Mesodermal cell (in vitro differentiated cells): ENCODE data around the gene MINPP1. TPM values are rescaled to one million over a fixed set of nuclear protein-coding genes. Genes with fewer than 3 reads are reported as not detected.
"Not testable (repeated sequence)": the region's sequence is repeated elsewhere in the genome, so short reads cannot be mapped to it uniquely, and the experiment has no call there.

Experiments used
- H3K27ac ChIP-seq: 2 replicates; pipeline ENCODE4 v1.7.0; 2013; ENCODE audit warnings: mild to moderate bottlenecking, low read depth, low read length, moderate library complexity; ENCODE audit not compliant: severe bottlenecking
- H3K36me3 ChIP-seq: 2 replicates; pipeline ENCODE4 v1.7.1; 2013; ENCODE audit warnings: mild to moderate bottlenecking, low read length, moderate library complexity; ENCODE audit not compliant: control insufficient read depth, insufficient read depth
- H3K4me1 ChIP-seq: one replicate; pipeline ENCODE4 v1.7.1; 2013; ENCODE audit warnings: mild to moderate bottlenecking, low read length; ENCODE audit not compliant: insufficient read depth, control insufficient read depth, poor library complexity, severe bottlenecking
- H3K4me3 ChIP-seq: 2 replicates; pipeline ENCODE4 v1.7.0; 2013; ENCODE audit warnings: low read length, control low read depth, mild to moderate bottlenecking; ENCODE audit not compliant: insufficient read depth, poor library complexity, severe bottlenecking; ENCODE audit errors: extremely low read depth
- H3K9me3 ChIP-seq: 2 replicates; pipeline ENCODE4 v1.7.1; 2013; ENCODE audit warnings: mild to moderate bottlenecking, low read length, moderate library complexity; ENCODE audit not compliant: control insufficient read depth
- WGBS, 2 experiments: methylation state at CpG; one replicate each; pipeline ENCODE4 v1.1.5; 2013; ENCODE audit warnings: missing lambda C conversion rate in 2 of 2; ENCODE audit not compliant: insufficient coverage in 2 of 2; 5-methylcytosine and 5-hydroxymethylcytosine counted together
- polyA plus RNA-seq, 2 experiments: library from polyadenylated mRNA; stranded (reverse); fragments of 50-300 nt; gene quantifications; one replicate each; pipeline ENCODE4 v1.2.3, GENCODE V29; 2013

The MINPP1 gene, protein sequence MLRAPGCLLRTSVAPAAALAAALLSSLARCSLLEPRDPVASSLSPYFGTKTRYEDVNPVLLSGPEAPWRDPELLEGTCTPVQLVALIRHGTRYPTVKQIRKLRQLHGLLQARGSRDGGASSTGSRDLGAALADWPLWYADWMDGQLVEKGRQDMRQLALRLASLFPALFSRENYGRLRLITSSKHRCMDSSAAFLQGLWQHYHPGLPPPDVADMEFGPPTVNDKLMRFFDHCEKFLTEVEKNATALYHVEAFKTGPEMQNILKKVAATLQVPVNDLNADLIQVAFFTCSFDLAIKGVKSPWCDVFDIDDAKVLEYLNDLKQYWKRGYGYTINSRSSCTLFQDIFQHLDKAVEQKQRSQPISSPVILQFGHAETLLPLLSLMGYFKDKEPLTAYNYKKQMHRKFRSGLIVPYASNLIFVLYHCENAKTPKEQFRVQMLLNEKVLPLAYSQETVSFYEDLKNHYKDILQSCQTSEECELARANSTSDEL
- 29.1 TPM for polyA plus RNA-seq (2013, experiment 1 of 2)
- polyA plus RNA-seq (2013, experiment 2 of 2), result 29.9 TPM

DNA sequence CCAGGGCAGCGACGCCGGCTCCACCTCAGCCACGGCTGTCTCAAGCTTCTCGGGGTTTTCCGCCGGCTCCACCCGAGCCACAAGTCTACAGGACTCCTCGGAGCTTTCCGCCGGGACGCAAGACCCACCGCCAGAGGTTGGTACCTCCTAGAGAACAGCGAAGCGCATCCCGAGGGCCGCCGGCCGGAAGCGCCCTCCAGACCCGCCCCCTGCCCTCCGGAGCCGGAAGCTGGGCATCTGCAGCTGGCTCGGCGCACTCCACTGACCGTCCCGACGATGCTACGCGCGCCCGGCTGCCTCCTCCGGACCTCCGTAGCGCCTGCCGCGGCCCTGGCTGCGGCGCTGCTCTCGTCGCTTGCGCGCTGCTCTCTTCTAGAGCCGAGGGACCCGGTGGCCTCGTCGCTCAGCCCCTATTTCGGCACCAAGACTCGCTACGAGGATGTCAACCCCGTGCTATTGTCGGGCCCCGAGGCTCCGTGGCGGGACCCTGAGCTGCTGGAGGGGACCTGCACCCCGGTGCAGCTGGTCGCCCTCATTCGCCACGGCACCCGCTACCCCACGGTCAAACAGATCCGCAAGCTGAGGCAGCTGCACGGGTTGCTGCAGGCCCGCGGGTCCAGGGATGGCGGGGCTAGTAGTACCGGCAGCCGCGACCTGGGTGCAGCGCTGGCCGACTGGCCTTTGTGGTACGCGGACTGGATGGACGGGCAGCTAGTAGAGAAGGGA is at the start of gene MINPP1:
Gene MINPP1, plus strand, starts transcription at position 254 of the 726 bp plus-strand sequence. Its CDS starts 23 bp downstream, at position 277.
- WGBS, 2 experiments, result 0% methylated on average over 71 to 74 of the region's 74 CpGs
- Histone ChIP-seq H3K27ac (peak within 1 kb of the TSS; percentile 75), H3K4me1 (peaks cover 3% of the 10 kb centered on the region), H3K4me3 (peak within 1 kb of the TSS; percentile 92), H3K9me3 (no peaks in the 10 kb centered on the region), H3K36me3 (peaks cover 3% of the 10 kb centered on the region)

DNA sequence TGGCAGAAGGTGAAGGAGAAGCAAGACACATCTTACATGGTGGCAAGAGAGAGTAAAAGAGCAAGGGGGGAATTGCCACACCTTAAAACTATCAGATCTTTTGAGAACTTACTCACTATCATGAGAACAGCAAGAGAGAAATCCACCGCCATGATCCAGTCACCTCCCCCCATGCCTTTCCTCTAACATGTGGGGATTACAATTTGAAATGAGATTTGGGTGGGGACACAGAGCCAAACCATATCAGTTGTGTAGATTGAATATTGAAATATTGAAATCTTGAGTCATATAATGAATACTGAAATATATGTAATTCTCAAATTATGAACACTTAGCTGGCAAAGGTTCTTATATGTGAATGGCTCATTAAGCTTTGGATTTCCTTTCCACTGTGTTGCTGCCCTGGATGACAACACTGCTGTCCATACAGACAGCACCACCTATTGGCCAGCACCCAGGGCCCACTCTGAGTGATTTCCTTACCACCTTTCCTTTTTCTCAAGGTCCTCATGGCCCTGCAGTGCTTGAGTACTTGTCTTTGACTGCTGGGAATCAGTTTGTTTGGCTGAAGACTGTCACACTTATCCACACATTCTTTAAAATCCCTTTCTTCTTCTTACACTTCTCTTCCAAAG is 48.0 kb upstream of the MINPP1 start:
- WGBS, 2 experiments, result no CpG with 5 or more reads among the region's 1 CpG
- not testable (repeated sequence) for H3K27ac ChIP-seq, H3K4me1 ChIP-seq

DNA sequence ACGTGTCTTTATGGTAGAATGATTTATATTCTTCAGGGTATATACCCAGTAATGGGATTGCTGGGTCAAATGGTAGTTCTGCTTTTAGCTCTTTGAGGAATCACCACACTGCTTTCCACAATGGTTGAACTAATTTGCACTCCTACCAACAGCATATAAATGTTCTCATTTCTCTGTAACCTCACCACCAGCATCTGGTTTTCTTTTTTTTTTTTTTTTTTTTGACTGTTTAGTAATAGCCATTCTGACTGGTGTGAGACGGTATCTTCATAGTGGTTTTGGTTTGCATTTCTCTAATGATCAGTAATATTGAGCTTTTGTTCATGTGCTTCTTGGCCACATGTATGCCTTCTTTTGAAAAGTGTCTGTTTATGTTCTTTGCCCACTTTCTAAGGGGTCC is 42.9 kb upstream of the MINPP1 start:
- H3K27ac ChIP-seq, H3K4me1 ChIP-seq, H3K36me3 ChIP-seq, H3K4me3 ChIP-seq, H3K9me3 ChIP-seq: not testable (repeated sequence)
- WGBS, 2 experiments, result no CpG with 5 or more reads among the region's 2 CpGs

More for the DNA sequence above, 48.0 kb upstream of the MINPP1 start:
- not testable (repeated sequence) for H3K4me3 ChIP-seq, H3K36me3 ChIP-seq, H3K9me3 ChIP-seq

DNA sequence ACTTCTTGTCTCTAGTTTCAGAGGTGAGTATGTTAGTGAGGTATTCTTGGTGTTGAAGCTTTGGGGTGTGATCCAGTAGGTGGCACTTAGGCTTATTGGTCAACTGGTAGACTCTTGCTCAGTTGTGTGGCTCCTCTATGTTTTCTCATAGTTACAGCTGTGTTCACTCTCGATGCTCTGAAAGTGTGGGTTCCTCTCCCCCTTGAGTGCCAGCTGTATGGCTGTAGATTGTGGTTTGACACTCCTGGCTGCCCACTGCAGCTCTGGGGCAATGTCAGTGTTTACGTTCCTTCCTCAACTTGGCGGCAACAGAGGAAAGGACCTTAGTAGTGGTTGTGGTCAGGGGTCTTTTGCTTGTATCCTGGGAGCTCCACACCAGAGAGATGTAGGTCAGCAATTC is 37.8 kb upstream of the MINPP1 start:
- WGBS, 2 experiments, result no CpG with 5 or more reads among the region's 3 CpGs
- H3K4me1 ChIP-seq, H3K4me3 ChIP-seq, H3K36me3 ChIP-seq, H3K27ac ChIP-seq, H3K9me3 ChIP-seq: not testable (repeated sequence)

DNA sequence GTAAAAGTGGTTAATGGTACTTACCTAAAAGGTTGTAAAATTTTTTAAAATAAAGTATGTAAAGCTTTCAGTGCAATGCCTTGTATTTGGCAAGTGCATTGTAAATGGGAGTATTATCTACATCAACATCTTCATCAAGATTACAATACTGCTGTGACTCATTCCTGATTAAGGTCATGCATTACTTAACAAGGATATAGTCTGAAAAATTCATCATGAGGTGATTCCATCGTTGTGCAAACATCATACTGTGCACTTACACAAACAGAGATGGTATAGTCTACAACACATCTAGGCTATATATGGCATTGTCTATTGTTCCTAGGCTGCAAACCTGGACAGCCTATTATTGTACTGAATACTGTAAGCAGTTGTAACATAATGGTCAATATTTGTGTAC is 16.0 kb upstream of the MINPP1 start:
- not testable (repeated sequence) for H3K9me3 ChIP-seq, H3K27ac ChIP-seq, H3K36me3 ChIP-seq, H3K4me3 ChIP-seq, H3K4me1 ChIP-seq
- no CpG with 5 or more reads among the region's 1 CpG for WGBS, 2 experiments

DNA sequence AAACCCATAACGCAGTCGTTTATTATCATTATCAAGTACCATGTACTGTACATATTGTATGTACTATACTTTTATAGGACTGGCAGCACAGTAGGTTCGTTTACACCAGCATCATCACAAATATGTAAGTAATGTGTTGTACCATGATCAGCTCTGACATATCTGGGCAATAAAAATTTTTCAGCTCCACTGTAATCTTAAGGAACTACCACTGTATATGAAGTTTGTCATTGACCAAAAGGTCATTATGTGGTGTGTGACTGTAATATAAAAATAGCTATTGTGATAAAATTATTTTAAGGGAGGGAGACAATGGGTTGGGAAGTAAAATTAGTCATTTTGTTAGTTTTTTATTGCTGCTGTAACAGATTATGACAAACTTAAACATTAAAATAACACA is 14.4 kb upstream of the MINPP1 start:
- H3K4me3 ChIP-seq, H3K4me1 ChIP-seq, H3K9me3 ChIP-seq, H3K36me3 ChIP-seq, H3K27ac ChIP-seq: not testable (repeated sequence)
- no CpG with 5 or more reads among the region's 3 CpGs for WGBS, 2 experiments

DNA sequence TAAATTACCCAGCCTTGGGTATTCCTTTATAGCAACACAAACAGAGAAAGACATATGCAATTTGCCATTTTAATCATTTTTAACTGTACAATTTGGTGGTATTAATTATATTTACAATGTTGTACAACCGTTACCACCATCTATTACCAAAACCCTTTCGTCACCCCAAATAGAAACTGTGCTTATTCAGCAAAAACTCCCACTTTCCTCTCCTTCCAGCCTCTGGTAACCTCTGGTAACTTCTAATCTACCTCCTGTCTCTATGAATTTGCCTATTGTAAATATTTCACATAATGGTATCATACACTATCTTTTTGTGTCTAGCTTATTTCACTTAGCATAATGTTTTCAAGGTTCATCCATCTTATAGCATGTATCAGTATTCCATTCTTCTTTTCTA is 12.2 kb upstream of the MINPP1 start:
- not testable (repeated sequence) for H3K36me3 ChIP-seq, H3K4me1 ChIP-seq, H3K4me3 ChIP-seq, H3K27ac ChIP-seq, H3K9me3 ChIP-seq
- 100% methylated on average over 2 of the region's 2 CpGs; no CpG with 5 or more reads in 1 of the 2 experiments for WGBS, 2 experiments

DNA sequence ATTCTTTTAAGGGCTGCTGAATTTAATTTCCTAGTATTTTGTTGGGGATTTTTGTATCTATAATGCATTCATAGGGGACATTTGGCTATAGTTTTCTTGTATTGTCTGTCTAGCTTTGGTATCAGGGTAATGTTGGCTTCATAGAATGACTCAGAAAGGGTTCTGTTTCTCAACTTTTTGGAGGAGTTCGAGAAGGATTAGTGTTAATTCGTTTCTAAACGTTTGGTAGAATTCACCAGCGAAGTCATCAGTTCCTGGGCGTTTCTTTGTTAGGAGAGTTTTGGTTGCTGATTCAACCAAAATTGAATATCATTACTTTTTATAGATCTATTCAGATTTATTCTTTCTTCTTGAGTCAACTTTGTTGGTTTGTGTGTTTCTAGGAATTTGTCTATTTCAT is 9.2 kb upstream of the MINPP1 start:
- H3K27ac ChIP-seq, H3K36me3 ChIP-seq, H3K4me1 ChIP-seq, H3K4me3 ChIP-seq, H3K9me3 ChIP-seq: not testable (repeated sequence)
- no CpG with 5 or more reads among the region's 5 CpGs for WGBS, 2 experiments

DNA sequence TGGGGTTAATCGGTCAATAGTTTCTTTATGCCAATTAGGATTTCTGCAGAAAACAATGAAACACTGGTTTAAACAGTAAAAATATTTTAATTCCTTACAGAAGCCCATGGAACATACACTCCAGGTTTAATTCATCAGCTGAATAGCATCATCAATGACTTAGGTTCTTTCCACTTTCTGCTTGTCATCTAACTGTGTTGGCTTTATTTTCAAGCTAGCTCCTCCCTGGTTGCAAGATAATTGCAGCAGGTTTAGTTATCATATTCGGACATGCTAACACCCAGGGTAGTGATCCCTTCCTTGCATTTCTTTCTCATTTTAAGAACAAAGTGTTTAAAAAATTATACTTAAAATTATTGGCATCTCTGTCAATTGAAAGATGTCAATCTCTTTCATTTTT is 7.3 kb upstream of the MINPP1 start:
- H3K4me3 ChIP-seq, H3K27ac ChIP-seq, H3K36me3 ChIP-seq, H3K4me1 ChIP-seq, H3K9me3 ChIP-seq: not testable (repeated sequence)
- no CpG with 5 or more reads among the region's 2 CpGs for WGBS, 2 experiments

DNA sequence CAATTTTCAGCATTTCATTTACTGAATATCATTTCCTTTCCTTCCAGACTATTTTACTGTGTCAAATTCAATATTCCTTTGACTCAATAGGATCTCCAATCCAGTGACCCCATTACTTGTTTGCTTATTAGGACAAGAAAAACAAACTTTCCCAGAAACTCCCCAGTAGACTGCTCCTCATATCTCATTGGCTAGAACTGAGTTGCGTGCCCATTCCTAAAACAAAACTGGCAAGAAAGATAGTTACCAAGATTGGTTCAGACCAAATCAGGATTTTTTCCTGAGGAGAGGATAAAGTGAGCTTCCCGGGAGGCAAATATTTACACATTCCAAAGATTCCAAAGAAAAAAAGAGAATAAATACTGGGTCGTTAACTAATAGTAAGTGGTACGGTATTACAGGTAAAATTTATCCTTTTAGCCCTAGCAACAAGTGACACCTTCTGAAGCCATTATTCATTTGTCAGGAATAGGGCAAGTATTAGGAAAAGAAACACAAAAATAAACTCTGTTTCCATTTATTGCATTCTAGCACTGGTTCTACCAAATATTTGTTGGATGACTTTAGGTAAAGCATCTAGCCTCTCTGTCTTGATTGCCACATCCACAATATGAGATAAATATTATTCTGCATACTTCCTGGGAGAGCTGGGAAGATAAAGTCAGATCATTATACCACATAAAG is 6.4 kb upstream of the MINPP1 start:
- no CpG with 5 or more reads among the region's 4 CpGs for WGBS, 2 experiments
- H3K27ac ChIP-seq, H3K9me3 ChIP-seq, H3K4me1 ChIP-seq, H3K36me3 ChIP-seq, H3K4me3 ChIP-seq: not testable (repeated sequence)
